Measurements from ENCODE around the gene INPP5J.
A peak's percentile ranks its signal among the peaks of the same experiment; 100 is the strongest.
"Not testable (repeated sequence)": the region's sequence is repeated elsewhere in the genome, so short reads cannot be mapped to it uniquely, and the experiment has no call there.

The INPP5J gene

GRCh38 chr22:31102441-31103081 is 20.2 kb upstream of the INPP5J start:
- FAIRE-seq: no peak

- FAIRE-seq: no peak
These were observed 19.7 kb upstream of the INPP5J start for GRCh38 chr22:31103111-31103510.

GRCh38 chr22:31103899-31104694 is 18.7 kb upstream of the INPP5J start:
- FAIRE-seq: no peak

GRCh38 chr22:31104869-31105268 is 17.9 kb upstream of the INPP5J start:
- no peak for FAIRE-seq

- FAIRE-seq: no peak
These were observed 17.4 kb upstream of the INPP5J start for GRCh38 chr22:31105282-31105929.

GRCh38 chr22:31106001-31106571 is 16.7 kb upstream of the INPP5J start:
- no peak for FAIRE-seq

- no peak for FAIRE-seq
These were observed 16.0 kb upstream of the INPP5J start for GRCh38 chr22:31106731-31107177.

- peak; percentile 83 for FAIRE-seq
These were observed 15.4 kb upstream of the INPP5J start, which contains the start of gene SELENOM for GRCh38 chr22:31107178-31107893. Gene SELENOM (minus strand): TSS chr22:31107568. CDS start chr22:31107505, 63 bp downstream.

- FAIRE-seq: no peak
These were observed 14.9 kb upstream of the INPP5J start for GRCh38 chr22:31107894-31108218.

GRCh38 chr22:31112547-31113091 is 10.1 kb upstream of the INPP5J start:
- FAIRE-seq: not testable (repeated sequence)

- FAIRE-seq: no peak
These were observed 4.5 kb upstream of the INPP5J start for GRCh38 chr22:31118046-31118820.

GRCh38 chr22:31119026-31119717 is 3.6 kb upstream of the INPP5J start:
- FAIRE-seq: no peak

- no peak for FAIRE-seq
These were observed 2.5 kb upstream of the INPP5J start for GRCh38 chr22:31120230-31120629.

GRCh38 chr22:31120642-31121041 is 2.1 kb upstream of the INPP5J start:
- no peak for FAIRE-seq

GRCh38 chr22:31121403-31121802 is 1.4 kb upstream of the INPP5J start:
- FAIRE-seq: no peak

- FAIRE-seq: no peak
These were observed 602 bp upstream of the INPP5J start for GRCh38 chr22:31122196-31122531.

GRCh38 chr22:31123292-31123602 is 481 bp downstream of the INPP5J start:
- no peak for FAIRE-seq

- no peak for FAIRE-seq
These were observed 1.5 kb downstream of the INPP5J start for GRCh38 chr22:31124290-31124689.

- no peak for FAIRE-seq
These were observed 2.2 kb downstream of the INPP5J start for GRCh38 chr22:31124811-31125465.

GRCh38 chr22:31125521-31126117 is 2.9 kb downstream of the INPP5J start:
- FAIRE-seq: no peak
